HepG2 (cell line): ENCODE measurements around the gene GCN1. TPM values are rescaled to one million over a fixed set of nuclear protein-coding genes. Genes with fewer than 3 reads are reported as not detected.

Source experiments
- ATAD3A ChIP-seq: sonication (generic); formaldehyde crosslinking; IDR thresholded peaks from 2 replicates; pipeline ENCODE4 v1.4.0; 2020; ENCODE audit warnings: missing genetic modification reagents
- CEBPB ChIP-seq: IDR thresholded peaks from 2 replicates; pipeline ENCODE4 v1.6.1; 2011; ENCODE audit warnings: low read depth, low read length, improper control_type of control experiment, borderline replicate concordance
- DMTF1 ChIP-seq: sonication (generic); formaldehyde crosslinking; IDR thresholded peaks from 2 replicates; pipeline ENCODE4 v1.4.0; 2020; ENCODE audit warnings: mild to moderate bottlenecking, missing genetic modification reagents
- FOSL1 ChIP-seq: sonication (generic); formaldehyde crosslinking; IDR thresholded peaks from 2 replicates; pipeline ENCODE4 v1.9.0; 2021; ENCODE audit warnings: missing genetic modification reagents, borderline replicate concordance
- HCFC1 ChIP-seq: fragments of 150-350 bp; IDR thresholded peaks from 2 replicates; pipeline ENCODE4 v1.6.1; 2014; ENCODE audit warnings: low read depth, low read length
- HNRNPLL ChIP-seq: fragments of 200-400 bp; formaldehyde crosslinking; IDR thresholded peaks from 2 replicates; pipeline ENCODE4 v1.6.1; 2017; ENCODE audit warnings: mild to moderate bottlenecking, low read depth, low read length; ENCODE audit not compliant: poor library complexity, severe bottlenecking
- KDM4B ChIP-seq: sonication (generic); formaldehyde crosslinking; IDR thresholded peaks from 2 replicates; pipeline ENCODE4 v1.4.0; 2020; ENCODE audit warnings: missing genetic modification reagents
- PAWR ChIP-seq: sonication (generic); formaldehyde crosslinking; IDR thresholded peaks from 2 replicates; pipeline ENCODE4 v1.4.0; 2020; ENCODE audit warnings: missing genetic modification reagents, mild to moderate bottlenecking, borderline replicate concordance
- POGK ChIP-seq: sonication (generic); formaldehyde crosslinking; conservative IDR thresholded peaks from 2 replicates; pipeline ENCODE4 v1.8.0; 2022; ENCODE audit warnings: mild to moderate bottlenecking, moderate library complexity, missing genetic modification reagents
- ZBTB8A ChIP-seq: sonication (generic); formaldehyde crosslinking; IDR thresholded peaks from 2 replicates; pipeline ENCODE4 v1.4.0; 2020; ENCODE audit warnings: mild to moderate bottlenecking, low read depth, missing genetic modification reagents, borderline replicate concordance
- ZFP91 ChIP-seq: sonication (generic); formaldehyde crosslinking; IDR thresholded peaks from 2 replicates; pipeline ENCODE4 v1.9.0; 2022; ENCODE audit warnings: missing genetic modification reagents, mild to moderate bottlenecking, borderline replicate concordance
- ZHX2 ChIP-seq, 2 experiments: sonication (generic) in 1 of 2; formaldehyde crosslinking in 1 of 2; IDR thresholded peaks; 2 replicates each; pipeline versions ENCODE4 v1.6.1 to v1.9.0; 2014 to 2022; ENCODE audit warnings: antibody characterized with exemption in 1 of 2, borderline replicate concordance in 1 of 2, inconsistent platforms in 1 of 2, low read depth in 1 of 2, missing genetic modification reagents in 1 of 2
- ZNF382 ChIP-seq: sonication (generic); formaldehyde crosslinking; IDR thresholded peaks from 2 replicates; pipeline ENCODE4 v1.5.0; 2020; ENCODE audit warnings: missing genetic modification reagents, mild to moderate bottlenecking, borderline replicate concordance
- ZNF775 ChIP-seq: sonication (generic); formaldehyde crosslinking; IDR thresholded peaks from 2 replicates; pipeline ENCODE4 v1.4.0; 2020; ENCODE audit warnings: missing genetic modification reagents, mild to moderate bottlenecking, moderate library complexity, borderline replicate concordance
- ZSCAN22 ChIP-seq: sonication (generic); formaldehyde crosslinking; IDR thresholded peaks from 2 replicates; pipeline ENCODE4 v1.4.0; 2020; ENCODE audit warnings: mild to moderate bottlenecking, missing genetic modification reagents
- polyA plus RNA-seq, 8 experiments: library from polyadenylated mRNA; depleted of rRNA in 3 of 8; stranded (reverse) in 7 of 8; unstranded in 1 of 8; fragments of >200 nt; fragmentation: Illumina TruSeq in 4 of 8; extraction: Trizol in 4 of 8; gene quantifications; 2 replicates each; pipeline versions ENCODE4 v1.2.1 to v1.2.3, GENCODE V29; 2011 to 2016; ENCODE audit warnings: low read depth in 4 of 8, missing spikeins in 1 of 8, mixed read lengths in 1 of 8; ENCODE audit not compliant: insufficient read depth in 1 of 8
- total RNA-seq, 5 experiments: library from RNA; depleted of rRNA; stranded (reverse); fragments of >200 nt; fragmentation: Illumina TruSeq; extraction: Trizol; gene quantifications; 2 replicates each; pipeline ENCODE4 v1.2.3, GENCODE V29; 2016; ENCODE audit warnings: low read depth in 1 of 5

GCN1 gene
- total and polyA plus RNA-seq, 2 of the 13 experiments (the other 11 are each of a cell fraction or from before 2014, with no cell fraction given), result 58.2 to 83.0 TPM

- no peak for TF ChIP-seq CEBPB
- no peak for TF ChIP-seq ZBTB8A (CRISPR knock-in tag)
- peak; percentile 93 for TF ChIP-seq ZFP91 (CRISPR knock-in tag)
- TF ChIP-seq HCFC1, result peak; percentile 60; the same call in 1 of the 2 replicates
- TF ChIP-seq KDM4B (CRISPR knock-in tag), result no peak; the same call in 1 of the 2 replicates
- no peak for TF ChIP-seq ATAD3A (CRISPR knock-in tag)
- no peak for TF ChIP-seq ZHX2 (IDR thresholded peaks at IDR 0.05; ENCODE audit: low read depth)
- TF ChIP-seq ZHX2 (CRISPR knock-in tag; IDR thresholded peaks at IDR 0.05; ENCODE audit: borderline replicate concordance), result no peak; the same call in 1 of the 2 replicates
- TF ChIP-seq PAWR, result 0 out of 2 replicates have a peak, but pooled peaks have one; percentile 38
- no peak for TF ChIP-seq ZNF775 (CRISPR knock-in tag)
- no peak for TF ChIP-seq ZSCAN22 (CRISPR knock-in tag)
- no peak for TF ChIP-seq DMTF1 (CRISPR knock-in tag)
- TF ChIP-seq HNRNPLL, result peak; percentile 65
- TF ChIP-seq ZNF382, result no peak
- TF ChIP-seq FOSL1 (CRISPR knock-in tag), result no peak
- TF ChIP-seq POGK (CRISPR knock-in tag), result peak; percentile 92
Measured at GRCh38 chr12:120194534-120195395, at the start of gene GCN1 (continued).
